ENCODE data around the gene PPP6R1. TPM values are rescaled to one million over a fixed set of nuclear protein-coding genes. Genes with fewer than 3 reads are reported as not detected.

The PPP6R1 gene
- total and polyA plus RNA-seq, 8 donors = 19.5 to 112 (median 50.8) TPM

DNA sequence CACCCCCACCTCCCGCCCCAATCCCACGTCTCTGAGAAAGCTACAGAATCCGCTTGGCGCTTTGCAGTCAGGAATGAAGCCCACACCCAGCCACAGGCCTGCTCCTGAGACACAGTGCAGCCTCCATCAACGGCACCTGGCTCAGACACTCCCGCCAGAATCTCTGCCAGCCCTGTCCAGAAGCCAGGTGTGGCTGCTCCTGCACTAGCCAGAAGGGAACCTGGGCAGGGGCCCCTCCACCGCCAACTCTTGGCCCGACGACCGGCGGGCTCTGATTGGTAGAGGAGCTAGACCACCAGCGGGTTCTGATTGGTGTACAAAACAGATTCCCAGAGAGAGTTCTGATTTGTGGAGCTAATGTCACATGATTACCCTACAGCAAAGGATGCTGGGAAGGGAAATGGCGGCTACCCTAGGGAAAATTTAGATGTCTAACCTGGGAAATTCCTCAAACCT lies 2.9 kb upstream of the PPP6R1 start:
- DNase-seq = no peak
- H3K36me3 ChIP-seq = peaks cover 7 to 20% (median 20%) of the 10 kb centered on the region in 4 donors
- H3K27me3 ChIP-seq = no peaks in the 10 kb centered on the region
- H3K9me3 ChIP-seq = no peaks in the 10 kb centered on the region
- H3K27ac ChIP-seq = no peak overlapping the region
- peaks cover 16 to 24% (median 21%) of the 10 kb centered on the region in 4 donors for H3K4me1 ChIP-seq
- intact Hi-C loops (cut with DNase I; ENCODE audit: low total_unique reads) = no loop called here
- 87 to 92% (median 90%) methylated on average over 12 to 13 of the region's 13 CpGs for WGBS, 5 donors
- TF ChIP-seq CTCF (IDR thresholded peaks at IDR 0.05) = no peak
- TF ChIP-seq EP300 (IDR thresholded peaks at IDR 0.05) = no peak
- TF ChIP-seq POLR2A (IDR thresholded peaks at IDR 0.05) = no peak
- TF ChIP-seq POLR2AphosphoS5 (IDR thresholded peaks at IDR 0.05) = no peak
- no peak overlapping the region for H3K4me3 ChIP-seq

- 35 to 45% (median 41%) methylated on average over 28 to 29 of the region's 29 CpGs for WGBS, 5 donors
- no peaks in the 10 kb centered on the region for H3K9me3 ChIP-seq
- no peak for DNase-seq
- peaks cover 35 to 44% (median 41%) of the 10 kb centered on the region in 4 donors for H3K4me1 ChIP-seq
- no peak for TF ChIP-seq CTCF (IDR thresholded peaks at IDR 0.05)
- TF ChIP-seq POLR2AphosphoS5 (IDR thresholded peaks at IDR 0.05) = no peak
- no peak for TF ChIP-seq POLR2A (IDR thresholded peaks at IDR 0.05)
- no peak for TF ChIP-seq EP300 (IDR thresholded peaks at IDR 0.05)
- peak overlapping the region; percentile 66 to 98 (median 93) for H3K4me3 ChIP-seq
- H3K27ac ChIP-seq = peak overlapping the region; percentile 60 to 95 (median 92)
- no peaks in the 10 kb centered on the region for H3K27me3 ChIP-seq
- H3K36me3 ChIP-seq = peaks cover 4 to 10% (median 8%) of the 10 kb centered on the region in 4 donors
- intact Hi-C loops (cut with DNase I; ENCODE audit: low total_unique reads) = no loop called here
Measured at GRCh38 chr19:55259540-55260210, 858 bp upstream of the PPP6R1 start.

DNA sequence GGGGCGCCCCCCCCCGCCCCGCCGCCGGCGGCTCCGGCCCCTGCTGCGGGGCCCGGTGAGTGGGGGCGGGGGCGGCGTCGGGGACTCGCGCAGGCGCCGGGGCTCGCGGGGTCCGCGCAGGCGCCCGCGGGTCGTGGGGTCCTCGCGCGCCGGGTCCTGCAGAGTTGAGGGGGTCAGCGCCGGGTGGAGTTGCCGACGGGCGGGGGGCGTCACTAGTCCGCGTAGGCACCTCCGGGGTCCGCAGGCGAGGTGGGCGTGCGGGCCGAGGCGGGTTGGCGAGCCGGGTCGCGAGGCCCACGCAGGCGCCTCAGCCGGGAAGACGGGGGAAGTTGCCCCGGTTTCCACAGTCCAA lies 365 bp downstream of the PPP6R1 start:
- Histone ChIP-seq H3K9me3 (no peaks in the 10 kb centered on the region), H3K27me3 (no peaks in the 10 kb centered on the region), H3K4me3 (peak overlapping the region; percentile 66 to 98 (median 93)), H3K27ac (peak overlapping the region; percentile 92 to 95 (median 93)), H3K4me1 (peaks cover 43 to 54% (median 53%) of the 10 kb centered on the region in 4 donors), H3K36me3 (peaks cover 4 to 10% (median 7%) of the 10 kb centered on the region in 4 donors)
- peak in 1 of 2 donors; percentile 73 for DNase-seq
- intact Hi-C loops (cut with DNase I; ENCODE audit: low total_unique reads) = no loop called here
- WGBS, 5 donors = 0 to 1% (median 0%) methylated on average over 5 to 53 of the region's 53 CpGs; no CpG with 5 or more reads in 1 of the 5 donors
- TF ChIP-seq POLR2A (IDR thresholded peaks at IDR 0.05) (no peak), EP300 (IDR thresholded peaks at IDR 0.05) (no peak), CTCF (IDR thresholded peaks at IDR 0.05) (no peak), POLR2AphosphoS5 (IDR thresholded peaks at IDR 0.05) (no peak)

- 1 to 2% (median 1%) methylated on average over 46 to 51 of the region's 51 CpGs for WGBS, 5 donors
- H3K27ac ChIP-seq = peak overlapping the region; percentile 92 to 95 (median 93)
Measured at GRCh38 chr19:55257461-55258420, 1.1 kb downstream of the PPP6R1 start.

More at GRCh38 chr19:55257461-55258420, 1.1 kb downstream of the PPP6R1 start:
- peak overlapping the region; percentile 66 to 98 (median 93) for H3K4me3 ChIP-seq
- no peaks in the 10 kb centered on the region for H3K27me3 ChIP-seq
- intact Hi-C loops (cut with DNase I; ENCODE audit: low total_unique reads) = no loop called here
- TF ChIP-seq POLR2A (IDR thresholded peaks at IDR 0.05) = no peak
- TF ChIP-seq CTCF (IDR thresholded peaks at IDR 0.05) = no peak
- TF ChIP-seq POLR2AphosphoS5 (IDR thresholded peaks at IDR 0.05) = no peak
- no peak for TF ChIP-seq EP300 (IDR thresholded peaks at IDR 0.05)
- DNase-seq = peak in 1 of 2 donors; percentile 51
- peaks cover 49 to 61% (median 60%) of the 10 kb centered on the region in 4 donors for H3K4me1 ChIP-seq
- no peaks in the 10 kb centered on the region for H3K9me3 ChIP-seq
- peaks cover 4 to 15% (median 7%) of the 10 kb centered on the region in 4 donors for H3K36me3 ChIP-seq

Data from stomach (tissue), 9 donors.